ENCODE measurements around the gene MYOF.

- TF ChIP-seq, protein P1, sequence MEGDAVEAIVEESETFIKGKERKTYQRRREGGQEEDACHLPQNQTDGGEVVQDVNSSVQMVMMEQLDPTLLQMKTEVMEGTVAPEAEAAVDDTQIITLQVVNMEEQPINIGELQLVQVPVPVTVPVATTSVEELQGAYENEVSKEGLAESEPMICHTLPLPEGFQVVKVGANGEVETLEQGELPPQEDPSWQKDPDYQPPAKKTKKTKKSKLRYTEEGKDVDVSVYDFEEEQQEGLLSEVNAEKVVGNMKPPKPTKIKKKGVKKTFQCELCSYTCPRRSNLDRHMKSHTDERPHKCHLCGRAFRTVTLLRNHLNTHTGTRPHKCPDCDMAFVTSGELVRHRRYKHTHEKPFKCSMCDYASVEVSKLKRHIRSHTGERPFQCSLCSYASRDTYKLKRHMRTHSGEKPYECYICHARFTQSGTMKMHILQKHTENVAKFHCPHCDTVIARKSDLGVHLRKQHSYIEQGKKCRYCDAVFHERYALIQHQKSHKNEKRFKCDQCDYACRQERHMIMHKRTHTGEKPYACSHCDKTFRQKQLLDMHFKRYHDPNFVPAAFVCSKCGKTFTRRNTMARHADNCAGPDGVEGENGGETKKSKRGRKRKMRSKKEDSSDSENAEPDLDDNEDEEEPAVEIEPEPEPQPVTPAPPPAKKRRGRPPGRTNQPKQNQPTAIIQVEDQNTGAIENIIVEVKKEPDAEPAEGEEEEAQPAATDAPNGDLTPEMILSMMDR (conservative IDR thresholded peaks at IDR 0.05 in 1 of 2, IDR thresholded peaks at IDR 0.05 in 1 of 2; ENCODE audit: extremely low read depth in 1 of 2, insufficient read depth in 1 of 2, low read depth in 1 of 2, low read length in 2 of 2), result no peak
- TF ChIP-seq EZH2 (IDR thresholded peaks at IDR 0.05; ENCODE audit: borderline replicate concordance, low read length), result no peak
Observed at GRCh38 chr10:93462881-93463280, 19.3 kb downstream of the MYOF start.
